GM12875 (cell line): ENCODE data around the gene AKT1.

Source experiments
- H3K4me3 ChIP-seq: one replicate; pipeline ENCODE4 v1.5.1; 2011; ENCODE audit warnings: low read depth, low read length, control low read depth
- CTCF ChIP-seq: IDR thresholded peaks from 2 replicates; pipeline ENCODE4 v1.5.1; 2011; ENCODE audit warnings: low read depth, mild to moderate bottlenecking, control low read depth, inconsistent platforms, low read length, moderate library complexity, borderline replicate concordance; ENCODE audit not compliant: insufficient read depth

The AKT1 gene

GRCh38 chr14:104800771-104801519, 5.4 kb upstream of the AKT1 start, which contains the start of gene ZBTB42:
TSS of gene ZBTB42 (plus strand) at chr14:104801101. CDS start at chr14:104801198, 97 bp downstream.
- peak within 1 kb of the TSS; percentile 57 for H3K4me3 ChIP-seq
- no peak for TF ChIP-seq CTCF

GRCh38 chr14:104800015-104800770, 4.6 kb upstream of the AKT1 start:
- TF ChIP-seq CTCF: peak; percentile 42; the same call in 1 of the 2 replicates
- H3K4me3 ChIP-seq: peak overlapping the region; percentile 57

GRCh38 chr14:104799244-104800014, 3.9 kb upstream of the AKT1 start:
- TF ChIP-seq CTCF: no peak
- H3K4me3 ChIP-seq: no peak overlapping the region

- TF ChIP-seq CTCF: no peak
- H3K4me3 ChIP-seq: no peak overlapping the region
These were observed 3.0 kb upstream of the AKT1 start for GRCh38 chr14:104798300-104799243.

GRCh38 chr14:104797115-104798044, 1.8 kb upstream of the AKT1 start:
- TF ChIP-seq CTCF: no peak
- no peak overlapping the region for H3K4me3 ChIP-seq

GRCh38 chr14:104796687-104797081, 1.1 kb upstream of the AKT1 start:
- no peak for TF ChIP-seq CTCF
- H3K4me3 ChIP-seq: no peak overlapping the region
